H9 (cell line): ENCODE results near the gene MYO10. TPM values are rescaled to one million over a fixed set of nuclear protein-coding genes. Genes with fewer than 3 reads are reported as not detected.

ENCODE experiments used
- DNase-seq: peaks from one replicate; pipeline ENCODE4 v3.0.0-alpha.2; 2017
- H2AFZ ChIP-seq: one replicate; pipeline ENCODE4 v1.6.1; 2013; ENCODE audit warnings: mild to moderate bottlenecking, low read length, control low read depth, moderate library complexity
- H2AK5ac ChIP-seq: 2 replicates; pipeline ENCODE4 v1.6.1; 2013; ENCODE audit warnings: low read length, control low read depth, mixed read lengths; ENCODE audit not compliant: insufficient read length
- H2BK120ac ChIP-seq: one replicate; pipeline ENCODE4 v1.6.1; 2013; ENCODE audit warnings: low read depth, mild to moderate bottlenecking, low read length, control low read depth, inconsistent platforms; ENCODE audit not compliant: poor library complexity, severe bottlenecking
- H2BK12ac ChIP-seq: 2 replicates; pipeline ENCODE4 v1.6.1; 2013; ENCODE audit warnings: low read length, control low read depth, mixed read lengths, low read depth; ENCODE audit not compliant: insufficient read length
- H2BK15ac ChIP-seq: 2 replicates; pipeline ENCODE4 v1.6.1; 2013; ENCODE audit warnings: low read depth, low read length, control low read depth
- H2BK20ac ChIP-seq: one replicate; pipeline ENCODE4 v1.6.1; 2013; ENCODE audit warnings: low read depth, mild to moderate bottlenecking, low read length, control low read depth, inconsistent platforms; ENCODE audit not compliant: poor library complexity, severe bottlenecking
- H2BK5ac ChIP-seq: 2 replicates; pipeline ENCODE4 v1.6.1; 2013; ENCODE audit warnings: low read length, control low read depth, mixed read lengths; ENCODE audit not compliant: insufficient read length
- H3K14ac ChIP-seq: 2 replicates; pipeline ENCODE4 v1.6.1; 2013; ENCODE audit warnings: low read length, control low read depth; ENCODE audit not compliant: insufficient read depth
- H3K18ac ChIP-seq: 2 replicates; pipeline ENCODE4 v1.6.1; 2013; ENCODE audit warnings: low read depth, mild to moderate bottlenecking, mixed read lengths, low read length, control low read depth; ENCODE audit not compliant: insufficient read length
- H3K23ac ChIP-seq: 2 replicates; pipeline ENCODE4 v1.6.1; 2013; ENCODE audit warnings: low read length, control low read depth, mixed read lengths, low read depth; ENCODE audit not compliant: insufficient read length
- H3K23me2 ChIP-seq: 2 replicates; pipeline ENCODE4 v1.6.1; 2013; ENCODE audit warnings: low read depth, mild to moderate bottlenecking, mixed read lengths, low read length, control low read depth; ENCODE audit not compliant: insufficient read length, poor library complexity, severe bottlenecking
- H3K27ac ChIP-seq: 2 replicates; pipeline ENCODE4 v1.5.1; 2013; ENCODE audit warnings: low read length, control low read depth, mixed read lengths, low read depth; ENCODE audit not compliant: insufficient read length
- H3K27me3 ChIP-seq: 2 replicates; pipeline ENCODE4 v1.6.1; 2013; ENCODE audit warnings: low read length, control low read depth, inconsistent platforms; ENCODE audit not compliant: insufficient read depth
- H3K4ac ChIP-seq: 2 replicates; pipeline ENCODE4 v1.6.1; 2013; ENCODE audit warnings: low read depth, mild to moderate bottlenecking, control low read depth, inconsistent platforms, low read length, moderate library complexity
- H3K4me1 ChIP-seq: 2 replicates; pipeline ENCODE4 v1.6.1; 2013; ENCODE audit warnings: low read length, control low read depth, inconsistent platforms; ENCODE audit not compliant: insufficient read depth
- H3K4me2 ChIP-seq: 2 replicates; pipeline ENCODE4 v1.6.1; 2013; ENCODE audit warnings: low read length, control low read depth, mixed read lengths; ENCODE audit not compliant: insufficient read length, insufficient read depth
- H3K56ac ChIP-seq: 2 replicates; pipeline ENCODE4 v1.6.1; 2013; ENCODE audit warnings: low read depth, mild to moderate bottlenecking, mixed read lengths, low read length, control low read depth; ENCODE audit not compliant: insufficient read length
- H3K79me1 ChIP-seq: 2 replicates; pipeline ENCODE4 v1.6.1; 2013; ENCODE audit warnings: low read depth, mild to moderate bottlenecking, moderate library complexity, low read length, control low read depth, inconsistent platforms; ENCODE audit not compliant: insufficient read depth, poor library complexity, severe bottlenecking
- H3K79me2 ChIP-seq: 2 replicates; pipeline ENCODE4 v1.6.1; 2013; ENCODE audit warnings: low read length, control low read depth, inconsistent platforms; ENCODE audit not compliant: insufficient read depth
- H3K9ac ChIP-seq: 2 replicates; pipeline ENCODE4 v1.6.1; 2013; ENCODE audit warnings: low read length, control low read depth, mixed read lengths; ENCODE audit not compliant: insufficient read length; ENCODE audit errors: extremely low read depth
- H3K9me3 ChIP-seq: one replicate; pipeline ENCODE4 v1.6.1; 2013; ENCODE audit warnings: low read depth, low read length, inconsistent platforms; ENCODE audit not compliant: control insufficient read depth
- H3T11ph ChIP-seq: one replicate; pipeline ENCODE4 v1.6.1; 2013; ENCODE audit warnings: mild to moderate bottlenecking, low read length, control low read depth, inconsistent platforms
- H4K20me1 ChIP-seq: one replicate; pipeline ENCODE4 v1.6.1; 2013; ENCODE audit not compliant: control insufficient read depth, insufficient read length, insufficient read depth
- H4K5ac ChIP-seq: 2 replicates; pipeline ENCODE4 v1.6.1; 2013; ENCODE audit warnings: low read depth, mild to moderate bottlenecking, mixed read lengths, low read length, control low read depth; ENCODE audit not compliant: insufficient read length
- H4K8ac ChIP-seq: replicated peaks from 2 replicates; pipeline ENCODE4 v1.6.1; 2013; ENCODE audit warnings: low read length, control low read depth, mixed read lengths, low read depth; ENCODE audit not compliant: insufficient read length
- H4K91ac ChIP-seq: 2 replicates; pipeline ENCODE4 v1.6.1; 2013; ENCODE audit warnings: low read depth, mild to moderate bottlenecking, moderate library complexity, mixed read lengths, low read length, control low read depth; ENCODE audit not compliant: insufficient read length
- H3K27ac Mint-ChIP-seq, 3 experiments: 2 replicates in 2 of 3; 3 replicates in 1 of 3; pipeline ENCODE4 v1.8.0; 2020 to 2021; ENCODE audit warnings: mixed read lengths in 3 of 3, mild to moderate bottlenecking in 1 of 3, moderate library complexity in 1 of 3
- H3K27me3 Mint-ChIP-seq: 2 replicates; pipeline ENCODE4 v1.8.0; 2021; ENCODE audit warnings: low read depth, mild to moderate bottlenecking, moderate library complexity, mixed read lengths
- H3K36me3 Mint-ChIP-seq, 3 experiments: 2 replicates in 2 of 3; 3 replicates in 1 of 3; pipeline ENCODE4 v1.8.0; 2020 to 2021; ENCODE audit warnings: low read depth in 3 of 3, mixed read lengths in 3 of 3; ENCODE audit not compliant: insufficient read depth in 1 of 3
- H3K4me1 Mint-ChIP-seq, 2 experiments: 2 replicates each; pipeline ENCODE4 v1.8.0; 2020; ENCODE audit warnings: mixed read lengths in 2 of 2
- H3K4me3 Mint-ChIP-seq, 2 experiments: 2 replicates in 1 of 2; 3 replicates in 1 of 2; pipeline ENCODE4 v1.8.0; 2020 to 2021; ENCODE audit warnings: mild to moderate bottlenecking in 2 of 2, mixed read lengths in 2 of 2, moderate library complexity in 1 of 2
- H3K9me3 Mint-ChIP-seq, 2 experiments: 2 replicates in 1 of 2; 3 replicates in 1 of 2; pipeline ENCODE4 v1.8.0; 2020; ENCODE audit warnings: mild to moderate bottlenecking in 2 of 2, mixed read lengths in 2 of 2, moderate library complexity in 1 of 2
- WGBS: extraction: QIAGEN DNeasy Blood & Tissue Kit; methylation state at CpG from one replicate; pipeline ENCODE4 v1.1.7; 2013; ENCODE audit warnings: missing lambda C conversion rate, low lambda C conversion rate, mixed read lengths; ENCODE audit not compliant: insufficient read length; ENCODE audit errors: extremely low coverage; 5-methylcytosine and 5-hydroxymethylcytosine counted together
- total RNA-seq: library from RNA; stranded (reverse); gene quantifications from 2 replicates; pipeline ENCODE4 v1.2.1, GENCODE V29; 2021
- TF ChIP-seq, protein P1 (sequence below): fragments of 200-600 bp; sonication (generic); conservative IDR thresholded peaks from 3 replicates; pipeline ENCODE4 v1.8.0; 2021; ENCODE audit warnings: antibody characterized with exemption, mild to moderate bottlenecking

The MYO10 gene
- total RNA-seq, 1 experiment from 2014 or later = 127 TPM

DNA sequence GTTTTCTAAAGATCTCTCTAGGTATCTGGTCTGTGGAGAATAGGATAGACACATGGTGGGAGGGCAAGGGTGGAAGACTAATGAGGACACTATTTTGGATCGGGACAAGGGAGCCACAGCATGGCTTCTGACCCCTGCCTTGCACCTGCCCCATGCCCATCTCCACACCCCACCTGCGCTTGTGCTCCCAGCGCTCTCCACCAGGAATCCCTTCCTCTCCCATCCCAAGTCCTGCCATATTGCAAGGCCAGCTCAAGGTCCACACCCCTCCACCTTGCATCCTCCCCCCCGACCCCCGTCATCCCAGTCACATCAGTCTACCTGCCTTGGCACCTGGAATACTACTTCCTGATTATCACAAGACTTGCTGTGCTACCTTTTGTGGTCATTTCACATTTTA lies 275.1 kb downstream of the MYO10 start:
- Histone ChIP-seq H3K79me2 (no peaks in the 10 kb centered on the region), H3K56ac (no peak overlapping the region), H3K79me1 (no peaks in the 10 kb centered on the region), H4K91ac (no peak overlapping the region), H4K8ac (no peak overlapping the region), H3K14ac (no peak overlapping the region), H3T11ph (no peak overlapping the region), H3K9me3 (no peaks in the 10 kb centered on the region), H3K27me3 (no peaks in the 10 kb centered on the region), H4K5ac (no peak overlapping the region), H3K23me2 (no peaks in the 10 kb centered on the region), H2BK120ac (no peak overlapping the region), H3K9ac (no peak overlapping the region), H2BK12ac (no peak overlapping the region), H2BK20ac (no peak overlapping the region), H2AFZ (no peak overlapping the region), H2BK15ac (no peak overlapping the region), H2BK5ac (no peak overlapping the region), H3K23ac (no peak overlapping the region), H4K20me1 (no peaks in the 10 kb centered on the region), H3K4me2 (no peak overlapping the region), H2AK5ac (no peak overlapping the region), H3K18ac (no peak overlapping the region), H3K27ac (no peak overlapping the region), H3K4ac (no peak overlapping the region), H3K4me1 (no peaks in the 10 kb centered on the region)
- H3K27ac Mint-ChIP-seq = no peak overlapping the region
- TF ChIP-seq, protein P1, sequence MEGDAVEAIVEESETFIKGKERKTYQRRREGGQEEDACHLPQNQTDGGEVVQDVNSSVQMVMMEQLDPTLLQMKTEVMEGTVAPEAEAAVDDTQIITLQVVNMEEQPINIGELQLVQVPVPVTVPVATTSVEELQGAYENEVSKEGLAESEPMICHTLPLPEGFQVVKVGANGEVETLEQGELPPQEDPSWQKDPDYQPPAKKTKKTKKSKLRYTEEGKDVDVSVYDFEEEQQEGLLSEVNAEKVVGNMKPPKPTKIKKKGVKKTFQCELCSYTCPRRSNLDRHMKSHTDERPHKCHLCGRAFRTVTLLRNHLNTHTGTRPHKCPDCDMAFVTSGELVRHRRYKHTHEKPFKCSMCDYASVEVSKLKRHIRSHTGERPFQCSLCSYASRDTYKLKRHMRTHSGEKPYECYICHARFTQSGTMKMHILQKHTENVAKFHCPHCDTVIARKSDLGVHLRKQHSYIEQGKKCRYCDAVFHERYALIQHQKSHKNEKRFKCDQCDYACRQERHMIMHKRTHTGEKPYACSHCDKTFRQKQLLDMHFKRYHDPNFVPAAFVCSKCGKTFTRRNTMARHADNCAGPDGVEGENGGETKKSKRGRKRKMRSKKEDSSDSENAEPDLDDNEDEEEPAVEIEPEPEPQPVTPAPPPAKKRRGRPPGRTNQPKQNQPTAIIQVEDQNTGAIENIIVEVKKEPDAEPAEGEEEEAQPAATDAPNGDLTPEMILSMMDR = no peak
- DNase-seq = no peak
- H3K4me3 Mint-ChIP-seq = no peak overlapping the region; a peak in 1 of 5 replicates
- H3K27me3 Mint-ChIP-seq = peaks cover 2% of the 10 kb centered on the region
- peaks cover 4 to 8% of the 10 kb centered on the region in 2 experiments; a peak in 3 of 5 replicates for H3K9me3 Mint-ChIP-seq
- no peaks in the 10 kb centered on the region for H3K4me1 Mint-ChIP-seq
- peaks cover 10 to 19% (median 17%) of the 10 kb centered on the region in 3 experiments; a peak in 6 of 7 replicates for H3K36me3 Mint-ChIP-seq
- WGBS = no CpG with 5 or more reads among the region's 5 CpGs
